CD14-positive monocyte (primary cell): ENCODE data around the gene HCN2. TPM values are rescaled to one million over a fixed set of nuclear protein-coding genes. Genes with fewer than 3 reads are reported as not detected.

Source experiments
- DNase-seq, 3 donors: peaks; one replicate each; pipeline ENCODE4 v3.0.0-alpha.2; 2011 to 2022
- H2AFZ ChIP-seq: 2 replicates; pipeline ENCODE4 v1.6.0; 2012; ENCODE audit warnings: mild to moderate bottlenecking, low read depth, low read length, inconsistent platforms; ENCODE audit not compliant: insufficient read depth, poor library complexity, severe bottlenecking
- H3K27ac ChIP-seq, 2 donors: 1 replicate in 1 of 2; 2 replicates in 1 of 2; pipeline ENCODE4 v1.5.1; 2012 to 2013; ENCODE audit warnings: low read length in 2 of 2, control low read depth in 1 of 2, inconsistent platforms in 1 of 2, low read depth in 1 of 2, mild to moderate bottlenecking in 1 of 2
- H3K27me3 ChIP-seq, 2 donors: one replicate each; pipeline versions ENCODE4 v1.6.0 to v1.6.1; 2011 to 2013; ENCODE audit warnings: low read length in 2 of 2; ENCODE audit not compliant: control insufficient read depth in 2 of 2, insufficient read depth in 2 of 2
- H3K36me3 ChIP-seq, 2 donors: replicated peaks in 1 of 2; 1 replicate in 1 of 2; 2 replicates in 1 of 2; pipeline versions ENCODE4 v1.5.1 to v1.6.1; 2012 to 2013; ENCODE audit warnings: low read length in 2 of 2, control low read depth in 1 of 2, inconsistent platforms in 1 of 2, mild to moderate bottlenecking in 1 of 2; ENCODE audit not compliant: insufficient read depth in 2 of 2, control insufficient read depth in 1 of 2
- H3K4me1 ChIP-seq, 2 donors: 1 replicate in 1 of 2; 2 replicates in 1 of 2; pipeline versions ENCODE4 v1.5.1 to v1.6.1; 2012 to 2013; ENCODE audit warnings: low read length in 2 of 2, control low read depth in 1 of 2, inconsistent platforms in 1 of 2, mild to moderate bottlenecking in 1 of 2, moderate library complexity in 1 of 2; ENCODE audit not compliant: insufficient read depth in 2 of 2, control insufficient read depth in 1 of 2
- H3K4me2 ChIP-seq: replicated peaks from 2 replicates; pipeline ENCODE3; 2012; ENCODE audit warnings: low read length, moderate library complexity, mild to moderate bottlenecking; ENCODE audit not compliant: poor library complexity, severe bottlenecking; ENCODE audit errors: extremely low read depth
- H3K4me3 ChIP-seq, 3 experiments: fragments of 200-600 bp in 1 of 3; sonication (generic) in 1 of 3; replicated peaks in 1 of 3; 1 replicate in 2 of 3; 2 replicates in 1 of 3; pipeline ENCODE4 v1.5.1; 2011 to 2013; ENCODE audit warnings: low read length in 3 of 3, mild to moderate bottlenecking in 3 of 3, control low read depth in 2 of 3, low read depth in 2 of 3, inconsistent platforms in 1 of 3, moderate library complexity in 1 of 3
- H3K79me2 ChIP-seq: 2 replicates; pipeline ENCODE4 v1.6.0; 2012; ENCODE audit warnings: mild to moderate bottlenecking, control low read depth, inconsistent platforms, low read length, moderate library complexity; ENCODE audit not compliant: insufficient read depth
- H3K9ac ChIP-seq: 2 replicates; pipeline ENCODE4 v1.6.0; 2017; ENCODE audit warnings: low read length, mild to moderate bottlenecking; ENCODE audit not compliant: insufficient read depth, poor library complexity, severe bottlenecking
- H3K9me3 ChIP-seq, 2 donors: replicated peaks in 1 of 2; 1 replicate in 1 of 2; 2 replicates in 1 of 2; pipeline versions ENCODE4 v1.5.1 to v1.6.1; 2012 to 2013; ENCODE audit warnings: low read length in 2 of 2, control low read depth in 1 of 2; ENCODE audit not compliant: control insufficient read depth in 1 of 2, insufficient read depth in 1 of 2
- H4K20me1 ChIP-seq: 2 replicates; pipeline ENCODE4 v1.6.0; 2012; ENCODE audit warnings: mild to moderate bottlenecking, low read length, control low read depth, moderate library complexity; ENCODE audit not compliant: insufficient read depth
- H3K27ac Mint-ChIP-seq, 7 donors: one replicate each; pipeline ENCODE4 v1.8.0; 2020; ENCODE audit warnings: mild to moderate bottlenecking in 7 of 7, mixed read lengths in 7 of 7, moderate library complexity in 6 of 7, inconsistent platforms in 2 of 7
- H3K27me3 Mint-ChIP-seq, 3 donors: one replicate each; pipeline ENCODE4 v1.8.0; 2021 to 2022; ENCODE audit warnings: low read depth in 3 of 3, mild to moderate bottlenecking in 3 of 3, mixed read lengths in 3 of 3, moderate library complexity in 3 of 3, inconsistent platforms in 1 of 3
- H3K36me3 Mint-ChIP-seq, 2 donors: one replicate each; pipeline ENCODE4 v1.8.0; 2020; ENCODE audit warnings: mixed read lengths in 2 of 2, inconsistent platforms in 1 of 2, mild to moderate bottlenecking in 1 of 2
- H3K4me1 Mint-ChIP-seq: one replicate; pipeline ENCODE4 v1.8.0; 2020; ENCODE audit warnings: mild to moderate bottlenecking, mixed read lengths
- H3K4me3 Mint-ChIP-seq, 2 donors: one replicate each; pipeline ENCODE4 v1.8.0; 2020; ENCODE audit warnings: mild to moderate bottlenecking in 2 of 2, mixed read lengths in 2 of 2, moderate library complexity in 1 of 2
- H3K9me3 Mint-ChIP-seq, 7 donors: one replicate each; pipeline ENCODE4 v1.8.0; 2020 to 2022; ENCODE audit warnings: mixed read lengths in 7 of 7, mild to moderate bottlenecking in 6 of 7, moderate library complexity in 6 of 7, inconsistent platforms in 2 of 7
- CTCF ChIP-seq: fragments of 200-600 bp; IDR thresholded peaks from one replicate; pipeline ENCODE4 v1.8.0; 2022; ENCODE audit warnings: antibody characterized with exemption, mild to moderate bottlenecking
- WGBS: methylation state at CpG from one replicate; pipeline ENCODE4 v1.1.5; 2013; ENCODE audit warnings: missing lambda C conversion rate; ENCODE audit not compliant: insufficient coverage; 5-methylcytosine and 5-hydroxymethylcytosine counted together
- intact Hi-C, 2 donors: fragments of 100-400 bp; cut with micrococcal nuclease; formaldehyde crosslinking; loops; one replicate each; pipeline versions ENCODE4 v1.15.0 to v1.15.1; 2023
- polyA plus RNA-seq, 3 donors: library from polyadenylated mRNA; depleted of rRNA in 1 of 3; unstranded in 2 of 3; stranded (reverse) in 1 of 3; fragments of 300-500 nt in 2 of 3; fragments of >200 nt in 1 of 3; fragmentation: Illumina TruSeq in 2 of 3; gene quantifications; 1 replicate in 2 of 3; 2 replicates in 1 of 3; pipeline ENCODE4 v1.2.3, GENCODE V29; 2012 to 2021

The HCN2 gene
- polyA plus RNA-seq, 3 donors = 0.21 TPM; not detected in 2

- no peaks in the 10 kb centered on the region for H3K79me2 ChIP-seq
- H2AFZ ChIP-seq = no peak overlapping the region
- H3K9me3 ChIP-seq = peaks cover 5 to 11% of the 10 kb centered on the region in 2 donors
- no peak overlapping the region for H3K4me2 ChIP-seq
- no peaks in the 10 kb centered on the region for H4K20me1 ChIP-seq
- no peak overlapping the region for H3K4me3 ChIP-seq
- no peaks in the 10 kb centered on the region for H3K4me1 ChIP-seq
- H3K27me3 ChIP-seq = peaks cover 10 to 33% of the 10 kb centered on the region in 2 donors
- Mint-ChIP-seq H3K27ac (no peak overlapping the region), H3K9me3 (peaks cover 0 to 23% (median 9%) of the 10 kb centered on the region in 7 donors), H3K27me3 (peaks cover 34 to 60% (median 46%) of the 10 kb centered on the region in 3 donors), H3K36me3 (no peaks in the 10 kb centered on the region), H3K4me3 (no peak overlapping the region), H3K4me1 (peaks cover 2% of the 10 kb centered on the region)
- WGBS = 58% methylated on average over 7 of the region's 9 CpGs
- no peak for TF ChIP-seq CTCF
- H3K9ac ChIP-seq = no peak overlapping the region
- DNase-seq = no peak
- no peak overlapping the region for H3K27ac ChIP-seq
- no peaks in the 10 kb centered on the region for H3K36me3 ChIP-seq
- intact Hi-C loops = no loop called here
Measured at GRCh38 chr19:593505-593904, 3.8 kb downstream of the HCN2 start.

- intact Hi-C loops = no loop called here
- peaks cover 5 to 6% of the 10 kb centered on the region in 2 donors for H3K9me3 ChIP-seq
- no peaks in the 10 kb centered on the region for H4K20me1 ChIP-seq
- Mint-ChIP-seq H3K4me3 (no peak overlapping the region), H3K36me3 (no peaks in the 10 kb centered on the region), H3K27ac (no peak overlapping the region), H3K9me3 (peaks cover 0 to 18% (median 6%) of the 10 kb centered on the region in 7 donors), H3K4me1 (no peaks in the 10 kb centered on the region), H3K27me3 (peaks cover 26 to 52% (median 45%) of the 10 kb centered on the region in 3 donors)
- WGBS = 78% methylated on average over 21 of the region's 24 CpGs
- no peak for TF ChIP-seq CTCF
- H3K27ac ChIP-seq = no peak overlapping the region
- DNase-seq = no peak
- no peak overlapping the region for H3K4me3 ChIP-seq
- no peak overlapping the region for H3K9ac ChIP-seq
- no peaks in the 10 kb centered on the region for H3K4me1 ChIP-seq
- peaks cover 5 to 24% of the 10 kb centered on the region in 2 donors for H3K27me3 ChIP-seq
- H3K4me2 ChIP-seq = no peak overlapping the region
- H2AFZ ChIP-seq = no peak overlapping the region
- no peaks in the 10 kb centered on the region for H3K79me2 ChIP-seq
- no peaks in the 10 kb centered on the region for H3K36me3 ChIP-seq
Measured at GRCh38 chr19:594265-594870, 4.7 kb downstream of the HCN2 start.
